HG03565 (cell line): ENCODE measurements around the gene F10.
"Not testable (repeated sequence)": the region's sequence is repeated elsewhere in the genome, so short reads cannot be mapped to it uniquely, and the experiment has no call there.

ENCODE experiments used
- ATAC-seq: cut with Tn5 transposase; IDR thresholded peaks from one replicate; pipeline ENCODE4 v1.9.1; 2021; ENCODE audit warnings: mild to moderate bottlenecking, moderate library complexity; ENCODE audit not compliant: unreplicated experiment

F10 gene

GRCh38 chr13:113098162-113098732 lies 24.4 kb upstream of the F10 start:
- ATAC-seq: no peak

GRCh38 chr13:113099142-113099541 lies 23.5 kb upstream of the F10 start:
- ATAC-seq: no peak

GRCh38 chr13:113102302-113102701 lies 20.3 kb upstream of the F10 start:
- ATAC-seq: not testable (repeated sequence)

- no peak for ATAC-seq
These were observed 19.9 kb upstream of the F10 start for GRCh38 chr13:113102727-113103126.

GRCh38 chr13:113103646-113104045 lies 19.0 kb upstream of the F10 start:
- no peak for ATAC-seq

GRCh38 chr13:113105032-113105920 lies 17.3 kb upstream of the F10 start, which contains the start of gene F7:
F7 (plus strand) TSS chr13:113105791; CDS start chr13:113105842, 51 bp downstream.
- no peak for ATAC-seq

- ATAC-seq: no peak
These were observed 16.6 kb upstream of the F10 start for GRCh38 chr13:113105921-113106452.

- no peak for ATAC-seq
These were observed 15.8 kb upstream of the F10 start for GRCh38 chr13:113106711-113107351.

GRCh38 chr13:113108521-113108920 lies 14.1 kb upstream of the F10 start:
- ATAC-seq: not testable (repeated sequence)

GRCh38 chr13:113109151-113110047 lies 13.2 kb upstream of the F10 start:
- ATAC-seq: no peak

GRCh38 chr13:113110048-113110851 lies 12.3 kb upstream of the F10 start:
- ATAC-seq: no peak

- no peak for ATAC-seq
These were observed 11.7 kb upstream of the F10 start for GRCh38 chr13:113110852-113111315.

- not testable (repeated sequence) for ATAC-seq
These were observed 10.8 kb upstream of the F10 start for GRCh38 chr13:113111821-113112220.

GRCh38 chr13:113112475-113112874 lies 10.1 kb upstream of the F10 start:
- ATAC-seq: not testable (repeated sequence)

- ATAC-seq: no peak
These were observed 9.4 kb upstream of the F10 start for GRCh38 chr13:113112893-113113845.

- ATAC-seq: no peak
These were observed 8.7 kb upstream of the F10 start for GRCh38 chr13:113113846-113114271.

- no peak for ATAC-seq
These were observed 7.9 kb upstream of the F10 start for GRCh38 chr13:113114511-113115362.
